Measurements from ENCODE around the gene CPT2. TPM values are rescaled to one million over a fixed set of nuclear protein-coding genes. Genes with fewer than 3 reads are reported as not detected.
A peak's percentile ranks its signal among the peaks of the same experiment; 100 is the strongest.

The CPT2 gene
- total RNA-seq, 1 experiment from 2014 or later: 23.3 TPM

GRCh38 chr1:53218201-53218600 lies 21.6 kb downstream of the CPT2 start:
- no peak for DNase-seq (ENCODE audit: low spot score)

- no peak for DNase-seq (ENCODE audit: low spot score)
Measured at GRCh38 chr1:53219711-53220110, 23.1 kb downstream of the CPT2 start.

GRCh38 chr1:53220171-53220961 lies 23.7 kb downstream of the CPT2 start, which contains the start of gene CZIB:
TSS of gene CZIB (minus strand) at chr1:53220634. CDS start at chr1:53220575, 59 bp downstream.
- peak; percentile 93 for DNase-seq (ENCODE audit: low spot score)

GRCh38 chr1:53220962-53221286 lies 24.3 kb downstream of the CPT2 start:
- DNase-seq (ENCODE audit: low spot score): no peak

- DNase-seq (ENCODE audit: low spot score): no peak
Measured at GRCh38 chr1:53237638-53238037, 41.0 kb downstream of the CPT2 start.

GRCh38 chr1:53238197-53239155 lies 41.9 kb downstream of the CPT2 start, which contains the start of gene MAGOH:
TSS of gene MAGOH (minus strand) at chr1:53238518. CDS start at chr1:53238448, 70 bp downstream.
- peak; percentile 99 for DNase-seq (ENCODE audit: low spot score)

- no peak for DNase-seq (ENCODE audit: low spot score)
Measured at GRCh38 chr1:53241828-53242227, 45.2 kb downstream of the CPT2 start.

- DNase-seq (ENCODE audit: low spot score): no peak
Measured at GRCh38 chr1:53242381-53242780, 45.8 kb downstream of the CPT2 start.

- DNase-seq (ENCODE audit: low spot score): no peak
Measured at GRCh38 chr1:53244141-53244540, 47.5 kb downstream of the CPT2 start.

GRCh38 chr1:53246261-53247134 lies 49.9 kb downstream of the CPT2 start:
- no peak for DNase-seq (ENCODE audit: low spot score)

- no peak for DNase-seq (ENCODE audit: low spot score)
Measured at GRCh38 chr1:53249706-53250105, 53.1 kb downstream of the CPT2 start.

- DNase-seq (ENCODE audit: low spot score): no peak
Measured at GRCh38 chr1:53250325-53250724, 53.7 kb downstream of the CPT2 start.

GRCh38 chr1:53254011-53254640 lies 57.5 kb downstream of the CPT2 start:
- DNase-seq (ENCODE audit: low spot score): no peak

GRCh38 chr1:53255031-53255430 lies 58.4 kb downstream of the CPT2 start:
- DNase-seq (ENCODE audit: low spot score): no peak

GRCh38 chr1:53256511-53257453 lies 60.2 kb downstream of the CPT2 start:
- no peak for DNase-seq (ENCODE audit: low spot score)

GRCh38 chr1:53257454-53258081 lies 60.9 kb downstream of the CPT2 start:
- DNase-seq (ENCODE audit: low spot score): no peak

GRCh38 chr1:53258216-53258615 lies 61.6 kb downstream of the CPT2 start:
- DNase-seq (ENCODE audit: low spot score): no peak

- DNase-seq (ENCODE audit: low spot score): no peak
Measured at GRCh38 chr1:53259932-53260331, 63.3 kb downstream of the CPT2 start.

- no peak for DNase-seq (ENCODE audit: low spot score)
Measured at GRCh38 chr1:53260631-53261247, 64.1 kb downstream of the CPT2 start.

Measured in H4 (cell line).